Measurements from ENCODE around the gene HSPG2.

HSPG2 gene

GRCh38 chr1:21936366-21937031, 611 bp downstream of the HSPG2 start:
- no peak for DNase-seq (ENCODE audit: low read depth)
- peak overlapping the region; percentile 90 for H3K4me3 ChIP-seq (ENCODE audit: low read depth, low read length)

- DNase-seq (ENCODE audit: low read depth) = no peak
- peak overlapping the region; percentile 90 for H3K4me3 ChIP-seq (ENCODE audit: low read depth, low read length)
Observed at GRCh38 chr1:21935891-21936365, 1.2 kb downstream of the HSPG2 start.

GRCh38 chr1:21935393-21935804, 1.7 kb downstream of the HSPG2 start:
- peak overlapping the region; percentile 90 for H3K4me3 ChIP-seq (ENCODE audit: low read depth, low read length)
- no peak for DNase-seq (ENCODE audit: low read depth)

GRCh38 chr1:21933397-21934248, 3.5 kb downstream of the HSPG2 start:
- peak overlapping the region; percentile 34 for H3K4me3 ChIP-seq (ENCODE audit: low read depth, low read length)
- DNase-seq (ENCODE audit: low read depth) = no peak

- DNase-seq (ENCODE audit: low read depth) = peak; percentile 74
- no peak overlapping the region for H3K4me3 ChIP-seq (ENCODE audit: low read depth, low read length)
Observed at GRCh38 chr1:21932127-21932526, 5.0 kb downstream of the HSPG2 start.

- H3K4me3 ChIP-seq (ENCODE audit: low read depth, low read length) = peak overlapping the region; percentile 5
- DNase-seq (ENCODE audit: low read depth) = peak; percentile 65
Observed at GRCh38 chr1:21931171-21932093, 5.7 kb downstream of the HSPG2 start.

GRCh38 chr1:21930629-21931170, 6.4 kb downstream of the HSPG2 start:
- no peak for DNase-seq (ENCODE audit: low read depth)
- no peak overlapping the region for H3K4me3 ChIP-seq (ENCODE audit: low read depth, low read length)

- no peak for DNase-seq (ENCODE audit: low read depth)
- H3K4me3 ChIP-seq (ENCODE audit: low read depth, low read length) = no peak overlapping the region
Observed at GRCh38 chr1:21930080-21930571, 7.0 kb downstream of the HSPG2 start.

- DNase-seq (ENCODE audit: low read depth) = no peak
- H3K4me3 ChIP-seq (ENCODE audit: low read depth, low read length) = no peak overlapping the region
Observed at GRCh38 chr1:21927533-21928237, 9.4 kb downstream of the HSPG2 start.

- H3K4me3 ChIP-seq (ENCODE audit: low read depth, low read length) = no peak overlapping the region
- no peak for DNase-seq (ENCODE audit: low read depth)
Observed at GRCh38 chr1:21926814-21927532, 10.1 kb downstream of the HSPG2 start.

- DNase-seq (ENCODE audit: low read depth) = no peak
Observed at GRCh38 chr1:21926065-21926464, 11.0 kb downstream of the HSPG2 start.

GRCh38 chr1:21925334-21925940, 11.7 kb downstream of the HSPG2 start:
- no peak overlapping the region for H3K4me3 ChIP-seq (ENCODE audit: low read depth, low read length)
- no peak for DNase-seq (ENCODE audit: low read depth)

More at GRCh38 chr1:21926065-21926464, 11.0 kb downstream of the HSPG2 start:
- no peak overlapping the region for H3K4me3 ChIP-seq (ENCODE audit: low read depth, low read length)

GRCh38 chr1:21924503-21925005, 12.6 kb downstream of the HSPG2 start:
- H3K4me3 ChIP-seq (ENCODE audit: low read depth, low read length) = no peak overlapping the region
- DNase-seq (ENCODE audit: low read depth) = no peak

- H3K4me3 ChIP-seq (ENCODE audit: low read depth, low read length) = no peak overlapping the region
Observed at GRCh38 chr1:21922090-21923013, 14.8 kb downstream of the HSPG2 start.

GRCh38 chr1:21921100-21921875, 15.8 kb downstream of the HSPG2 start:
- no peak for DNase-seq (ENCODE audit: low read depth)
- no peak overlapping the region for H3K4me3 ChIP-seq (ENCODE audit: low read depth, low read length)

More at GRCh38 chr1:21922090-21923013, 14.8 kb downstream of the HSPG2 start:
- DNase-seq (ENCODE audit: low read depth) = no peak

- no peak for DNase-seq (ENCODE audit: low read depth)
- H3K4me3 ChIP-seq (ENCODE audit: low read depth, low read length) = no peak overlapping the region
Observed at GRCh38 chr1:21919520-21919919, 17.6 kb downstream of the HSPG2 start.

Measured in skeletal muscle cell (primary cell).